HEK293 (cell line): ENCODE results near the gene ZNF710.

ENCODE experiments used
- CTCF ChIP-seq: fragments of 450-650 bp; formaldehyde crosslinking; IDR thresholded peaks from 2 replicates; pipeline ENCODE4 v1.5.1; 2016; ENCODE audit warnings: missing biosample characterization, missing genetic modification characterization
- KLF9 ChIP-seq: fragments of 450-650 bp; formaldehyde crosslinking; IDR thresholded peaks from 2 replicates; pipeline ENCODE4 v1.5.1; 2016; ENCODE audit warnings: missing biosample characterization, missing genetic modification characterization, low read depth
- OSR2 ChIP-seq: fragments of 450-650 bp; formaldehyde crosslinking; IDR thresholded peaks from 2 replicates; pipeline ENCODE4 v1.5.1; 2016; ENCODE audit warnings: missing biosample characterization, missing genetic modification characterization
- PATZ1 ChIP-seq: fragments of 450-650 bp; formaldehyde crosslinking; IDR thresholded peaks from 2 replicates; pipeline ENCODE4 v1.5.1; 2016; ENCODE audit warnings: missing biosample characterization, missing genetic modification characterization
- TSHZ1 ChIP-seq: fragments of 450-650 bp; formaldehyde crosslinking; IDR thresholded peaks from 2 replicates; pipeline ENCODE4 v1.5.1; 2016; ENCODE audit warnings: missing biosample characterization, missing genetic modification characterization, borderline replicate concordance
- ZFP37 ChIP-seq: fragments of 450-650 bp; formaldehyde crosslinking; IDR thresholded peaks from 2 replicates; pipeline ENCODE4 v1.5.1; 2016; ENCODE audit warnings: missing biosample characterization, missing genetic modification characterization
- ZNF449 ChIP-seq: fragments of 450-650 bp; formaldehyde crosslinking; IDR thresholded peaks from 2 replicates; pipeline ENCODE4 v1.5.1; 2017; ENCODE audit warnings: missing biosample characterization, mild to moderate bottlenecking, missing genetic modification characterization, moderate library complexity
- ZNF48 ChIP-seq: fragments of 450-650 bp; formaldehyde crosslinking; IDR thresholded peaks from 2 replicates; pipeline ENCODE4 v1.5.1; 2016; ENCODE audit warnings: missing biosample characterization, missing genetic modification characterization
- ZNF654 ChIP-seq: fragments of 450-650 bp; formaldehyde crosslinking; IDR thresholded peaks from 2 replicates; pipeline ENCODE4 v1.5.1; 2016; ENCODE audit warnings: low read depth, missing biosample characterization, missing genetic modification characterization
- ZNF76 ChIP-seq: fragments of 450-650 bp; formaldehyde crosslinking; IDR thresholded peaks from 2 replicates; pipeline ENCODE4; 2016; ENCODE audit warnings: low read depth, missing biosample characterization, missing genetic modification characterization, borderline replicate concordance
- ZNF791 ChIP-seq: fragments of 450-650 bp; formaldehyde crosslinking; IDR thresholded peaks from 2 replicates; pipeline ENCODE4 v1.5.1; 2016; ENCODE audit warnings: missing biosample characterization, missing genetic modification characterization

- TF ChIP-seq ZNF48 (tag by site-specific recombination) (no peak), ZNF449 (tag by site-specific recombination) (no peak), CTCF (no peak), ZFP37 (tag by site-specific recombination) (no peak), ZNF791 (tag by site-specific recombination) (no peak), PATZ1 (tag by site-specific recombination) (no peak), OSR2 (tag by site-specific recombination) (no peak), KLF9 (no peak), TSHZ1 (tag by site-specific recombination) (no peak), ZNF76 (tag by site-specific recombination) (no peak), ZNF654 (tag by site-specific recombination) (no peak)
Observed at GRCh38 chr15:90036343-90036742, 35.2 kb downstream of the ZNF710 start.
